ENCODE measurements around the gene INPP1.
A peak's percentile ranks its signal among the peaks of the same experiment; 100 is the strongest.

The INPP1 gene

DNA sequence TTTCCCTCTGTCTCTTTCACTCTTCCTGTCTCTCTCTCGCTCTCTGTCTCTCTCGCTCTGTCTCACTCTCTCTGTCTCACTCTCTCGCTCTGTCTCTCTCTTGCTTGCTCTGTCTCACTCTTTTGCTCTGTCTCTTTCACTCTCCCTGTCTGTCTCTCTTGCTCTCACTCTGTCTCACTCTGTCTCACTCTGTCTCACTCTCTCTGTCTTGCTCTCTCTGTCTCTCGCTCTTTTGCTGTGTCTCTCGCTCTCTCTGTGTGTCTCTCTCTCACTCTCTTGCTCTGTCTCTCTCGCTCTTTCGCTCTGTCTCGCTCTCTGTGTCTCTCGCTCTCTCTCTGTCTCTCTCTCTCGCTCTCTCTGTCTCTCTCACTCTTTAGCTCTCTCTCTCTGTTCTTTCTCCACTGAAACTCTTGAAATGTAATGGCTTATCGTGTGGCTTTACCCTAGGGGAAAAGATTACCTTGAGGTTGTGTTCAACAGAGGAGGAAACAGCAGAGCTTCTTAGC is 22.9 kb downstream of the INPP1 start:
- ATAC-seq, result no peak
- DNase-seq, result no peak
- H3K4me3 Mint-ChIP-seq, result no peak overlapping the region
- no peaks in the 10 kb centered on the region for H3K4me1 Mint-ChIP-seq
- no peaks in the 10 kb centered on the region for H3K27me3 Mint-ChIP-seq
- H3K9me3 Mint-ChIP-seq, result no peaks in the 10 kb centered on the region
- H3K27ac Mint-ChIP-seq, result no peak overlapping the region

DNA sequence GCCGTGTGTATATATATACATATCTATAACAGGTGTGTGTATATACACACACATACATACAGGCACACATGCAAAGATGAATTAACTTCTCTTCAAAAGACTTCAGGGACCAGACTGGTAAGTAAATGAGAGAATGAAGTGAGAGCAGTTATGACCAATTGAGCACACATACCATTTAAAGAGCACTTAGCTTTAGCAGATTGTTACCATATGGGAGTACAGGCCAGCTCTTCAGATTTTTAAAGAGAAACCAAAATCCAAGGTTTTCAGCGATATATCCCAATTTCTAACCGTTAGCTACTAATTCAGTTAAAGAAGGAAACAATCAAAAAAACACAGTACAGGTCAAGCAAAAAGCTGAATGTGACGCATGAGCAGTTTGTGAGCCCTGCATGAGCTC is 23.7 kb downstream of the INPP1 start:
- Mint-ChIP-seq H3K27me3 (no peaks in the 10 kb centered on the region), H3K27ac (no peak overlapping the region)

DNA sequence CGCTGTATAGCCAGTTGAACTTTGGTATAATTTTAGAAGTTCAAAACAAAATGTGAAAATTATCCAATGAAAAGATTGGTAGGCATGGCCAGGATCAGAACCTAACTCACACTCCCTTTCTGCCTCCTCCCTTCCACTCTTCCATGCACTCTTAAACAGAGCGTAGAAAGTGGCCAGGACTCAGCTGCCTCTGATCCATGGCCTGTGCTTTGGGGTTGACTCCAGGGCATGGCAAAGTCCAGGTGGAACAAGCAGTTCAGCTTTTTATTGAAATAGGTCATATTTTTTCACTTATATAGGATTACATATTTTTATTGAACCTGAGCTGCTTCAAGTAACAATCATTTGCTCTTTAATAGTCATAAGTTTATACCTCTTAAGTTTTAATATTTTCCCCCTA is 26.2 kb downstream of the INPP1 start:
- Mint-ChIP-seq H3K9me3 (no peaks in the 10 kb centered on the region), H3K4me3 (no peak overlapping the region), H3K27ac (no peak overlapping the region), H3K27me3 (no peaks in the 10 kb centered on the region), H3K4me1 (no peaks in the 10 kb centered on the region)
- no peak for DNase-seq
- ATAC-seq, result no peak

More for the DNA sequence above, 23.7 kb downstream of the INPP1 start:
- Mint-ChIP-seq H3K4me3 (no peak overlapping the region), H3K9me3 (no peaks in the 10 kb centered on the region), H3K4me1 (no peaks in the 10 kb centered on the region)
- ATAC-seq (no peak), DNase-seq (no peak)

DNA sequence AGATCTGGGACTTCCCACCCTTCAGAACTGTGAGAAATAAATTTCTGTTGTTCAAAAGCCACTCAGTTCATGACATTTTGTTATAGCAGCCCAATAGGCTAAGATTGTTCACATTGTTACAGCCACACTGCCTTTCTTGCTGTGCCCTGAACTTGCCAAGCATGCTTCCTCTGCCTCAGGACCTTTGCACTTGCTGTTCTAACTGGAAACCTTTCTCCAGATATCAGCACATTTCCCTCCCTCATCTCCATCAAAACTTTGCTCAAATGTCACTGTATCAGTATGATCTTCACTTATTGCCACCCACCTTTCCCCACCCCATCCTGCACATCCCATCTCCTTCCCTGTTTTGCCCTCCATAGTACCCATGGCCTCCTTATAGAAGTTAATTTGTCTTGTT is 32.7 kb downstream of the INPP1 start:
- no peaks in the 10 kb centered on the region for H3K27me3 Mint-ChIP-seq

DNA sequence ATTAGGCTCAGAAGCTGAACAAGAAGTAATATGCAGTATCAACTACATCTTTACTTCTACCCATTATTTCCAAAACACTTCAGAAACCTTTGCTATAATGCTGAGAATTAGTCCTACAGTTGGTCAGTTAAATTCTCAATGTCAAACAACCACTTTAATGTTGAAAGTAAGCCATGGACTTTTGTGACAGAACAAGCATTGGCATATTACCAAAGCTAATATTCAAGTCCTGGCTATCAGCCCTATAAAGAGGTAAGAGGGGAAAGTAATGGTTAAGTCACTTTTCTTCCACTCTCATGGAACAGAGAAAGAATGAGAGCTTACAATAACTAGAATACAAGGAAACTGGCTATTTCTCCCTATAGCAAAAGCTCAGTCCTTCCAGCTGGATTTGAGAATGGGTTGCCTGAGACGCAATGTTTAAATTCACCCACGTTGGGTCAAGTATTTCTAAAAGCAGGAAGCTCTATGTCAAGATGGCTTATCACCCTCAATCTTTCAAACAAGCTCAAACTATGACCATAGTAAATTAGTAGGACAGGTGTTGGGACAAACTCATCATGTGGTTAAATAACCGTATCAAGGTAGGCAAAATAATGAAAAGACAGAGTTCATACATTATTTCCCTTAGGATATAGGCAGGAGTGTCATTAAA is 33.3 kb downstream of the INPP1 start:
- H3K9me3 Mint-ChIP-seq, result no peaks in the 10 kb centered on the region
- no peak overlapping the region for H3K4me3 Mint-ChIP-seq
- no peak overlapping the region for H3K27ac Mint-ChIP-seq
- H3K4me1 Mint-ChIP-seq, result no peaks in the 10 kb centered on the region
- no peaks in the 10 kb centered on the region for H3K27me3 Mint-ChIP-seq
- DNase-seq, result no peak
- no peak for ATAC-seq

More for the DNA sequence above, 32.7 kb downstream of the INPP1 start:
- H3K27ac Mint-ChIP-seq, result no peak overlapping the region
- DNase-seq (no peak), ATAC-seq (no peak)
- H3K4me1 Mint-ChIP-seq, result no peaks in the 10 kb centered on the region
- H3K9me3 Mint-ChIP-seq, result no peaks in the 10 kb centered on the region
- no peak overlapping the region for H3K4me3 Mint-ChIP-seq

DNA sequence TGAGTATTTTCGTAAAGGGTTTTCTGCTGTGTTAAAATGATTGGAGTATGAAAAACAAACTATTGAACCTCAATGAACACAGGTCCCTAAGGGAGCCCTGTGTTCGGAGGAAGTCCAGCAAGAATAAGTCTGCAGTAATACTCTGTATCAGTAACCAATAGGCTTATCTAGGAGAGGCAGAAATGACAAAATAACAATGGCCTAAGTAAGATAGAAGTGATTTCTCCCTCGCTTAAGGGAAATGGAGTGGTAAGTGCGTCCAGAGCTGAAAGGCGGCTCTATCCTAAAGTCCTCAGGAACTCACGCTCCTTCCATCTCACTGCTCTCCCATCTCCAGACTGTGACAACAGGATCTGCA is 35.5 kb downstream of the INPP1 start:
- Mint-ChIP-seq H3K4me3 (no peak overlapping the region), H3K4me1 (peaks cover 7% of the 10 kb centered on the region), H3K27me3 (no peaks in the 10 kb centered on the region), H3K9me3 (no peaks in the 10 kb centered on the region), H3K27ac (no peak overlapping the region)
- ATAC-seq (no peak), DNase-seq (no peak)

DNA sequence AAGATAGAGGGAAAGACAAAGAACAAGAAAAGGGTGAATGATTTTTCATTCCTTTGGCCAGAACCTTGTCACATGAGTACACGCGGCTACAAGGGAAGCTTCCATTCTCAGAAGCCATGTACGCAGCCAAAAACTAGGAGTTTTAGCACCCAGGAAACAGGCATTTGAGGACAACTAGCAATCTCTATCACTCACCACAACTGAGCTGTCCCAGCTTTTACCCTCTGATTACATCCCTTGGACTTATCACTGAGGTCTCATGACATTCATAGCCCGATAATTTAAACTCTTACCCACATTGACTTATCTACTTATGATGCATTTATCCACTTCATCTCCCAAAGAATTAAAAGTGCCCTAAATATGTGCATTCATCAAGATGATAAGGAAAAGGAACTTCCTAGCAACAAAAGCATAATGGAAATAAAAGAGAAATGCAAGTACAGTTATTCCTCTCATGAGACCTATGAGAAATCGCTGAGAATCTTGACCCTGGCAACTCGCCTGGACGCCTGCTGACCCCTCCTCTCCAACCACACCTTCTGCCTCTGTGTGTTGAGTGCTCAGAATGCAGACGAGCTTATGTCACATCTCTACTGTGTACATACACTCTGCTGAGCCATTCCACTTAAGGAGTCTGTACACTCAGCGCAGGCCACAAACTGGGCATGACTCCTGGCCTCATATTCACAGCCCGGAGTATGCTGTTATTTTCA is 36.0 kb downstream of the INPP1 start:
- H3K4me1 Mint-ChIP-seq, result peaks cover 7% of the 10 kb centered on the region
- no peak for ATAC-seq

DNA sequence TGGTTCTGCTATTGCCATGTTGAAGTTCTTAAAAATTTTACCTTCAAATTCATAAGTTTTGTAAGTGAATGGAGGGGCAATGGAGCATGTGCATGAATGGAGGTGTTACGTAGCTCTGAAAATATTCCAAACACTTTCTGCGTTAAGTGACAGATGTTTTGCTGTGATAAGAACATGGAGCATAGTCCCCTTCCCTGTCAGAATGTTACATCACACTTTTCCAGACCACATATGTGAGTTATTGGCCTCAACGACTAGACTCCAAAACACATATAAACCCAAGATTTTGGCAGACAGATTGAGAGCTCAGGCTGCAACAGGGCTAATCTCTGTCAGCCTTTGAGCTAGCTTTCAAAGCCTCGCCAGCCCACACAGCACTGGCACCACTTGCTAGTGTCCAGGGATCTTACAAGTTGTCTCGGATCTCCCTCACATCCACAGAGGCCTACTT is 37.6 kb downstream of the INPP1 start:
- H3K9me3 Mint-ChIP-seq, result no peaks in the 10 kb centered on the region
- H3K4me3 Mint-ChIP-seq, result no peak overlapping the region
- no peak overlapping the region for H3K27ac Mint-ChIP-seq
- no peak for ATAC-seq
- peaks cover 7% of the 10 kb centered on the region for H3K4me1 Mint-ChIP-seq
- no peaks in the 10 kb centered on the region for H3K27me3 Mint-ChIP-seq
- no peak for DNase-seq

More for the DNA sequence above, 36.0 kb downstream of the INPP1 start:
- no peak for DNase-seq
- Mint-ChIP-seq H3K4me3 (no peak overlapping the region), H3K27ac (no peak overlapping the region), H3K9me3 (no peaks in the 10 kb centered on the region), H3K27me3 (no peaks in the 10 kb centered on the region)

DNA sequence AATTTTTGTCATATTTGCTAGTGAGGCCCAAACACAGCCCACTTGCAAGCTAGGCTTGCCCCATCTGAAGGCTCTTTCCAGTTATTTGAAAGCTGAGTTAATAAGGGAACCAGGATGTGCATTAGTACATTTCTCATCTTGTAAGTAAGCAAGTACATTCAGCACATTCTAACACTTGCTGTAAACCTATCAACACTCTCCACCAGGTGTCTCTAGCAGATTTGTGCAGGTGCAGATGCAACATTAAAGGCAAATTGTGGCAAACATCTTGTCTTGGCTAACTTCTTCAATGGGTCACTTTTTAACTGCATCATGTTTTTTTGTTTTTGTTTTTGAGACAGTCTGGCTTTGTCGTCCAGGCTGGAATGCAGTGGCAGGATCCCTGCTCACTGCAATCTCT is 39.5 kb downstream of the INPP1 start:
- DNase-seq, result peak in 1 of 2 donors; percentile 28
- no peaks in the 10 kb centered on the region for H3K27me3 Mint-ChIP-seq
- H3K9me3 Mint-ChIP-seq, result no peaks in the 10 kb centered on the region
- peak; percentile 88 for ATAC-seq
- peaks cover 7% of the 10 kb centered on the region for H3K4me1 Mint-ChIP-seq
- no peak overlapping the region for H3K4me3 Mint-ChIP-seq
- no peak overlapping the region for H3K27ac Mint-ChIP-seq

DNA sequence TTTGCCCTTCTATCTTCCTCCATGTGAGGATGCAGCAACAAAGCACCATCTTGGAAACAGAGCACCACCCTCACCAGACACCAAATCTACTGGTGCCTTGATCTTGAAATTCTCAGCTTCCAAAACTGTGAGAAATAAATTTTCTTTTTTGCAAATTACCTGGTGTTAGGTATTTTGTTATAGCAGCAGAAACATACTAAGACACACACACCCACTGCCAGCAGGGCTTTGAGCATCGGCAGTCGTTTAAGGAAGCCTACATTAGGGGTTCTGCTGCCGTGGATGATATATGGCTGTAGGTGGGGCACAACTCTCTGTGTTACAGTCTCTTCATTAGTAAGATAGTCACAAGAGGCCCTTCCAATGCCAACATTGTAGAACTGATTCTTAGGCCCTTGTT is 44.0 kb downstream of the INPP1 start:
- Mint-ChIP-seq H3K4me1 (peaks cover 7% of the 10 kb centered on the region), H3K27me3 (no peaks in the 10 kb centered on the region)

DNA sequence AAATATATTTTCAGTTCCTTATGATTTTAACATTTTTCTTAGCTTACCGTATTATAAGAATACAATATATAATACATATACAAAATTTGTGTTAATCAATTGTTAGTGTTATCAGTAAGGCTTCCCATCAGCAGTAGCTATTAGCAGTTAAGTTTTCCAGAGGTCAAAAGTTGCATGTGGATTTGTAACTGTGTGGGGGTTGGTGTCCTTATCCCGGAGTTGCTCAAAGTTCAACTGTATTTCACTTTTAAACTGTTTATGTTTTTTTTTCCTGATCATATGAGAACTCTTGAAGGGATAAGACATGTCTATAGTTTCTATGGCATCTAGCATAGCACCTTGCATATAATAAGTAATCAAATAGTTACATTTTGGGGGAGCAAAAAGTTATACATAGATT is 52.9 kb downstream of the INPP1 start:
- no peak for DNase-seq
- no peaks in the 10 kb centered on the region for H3K9me3 Mint-ChIP-seq
- no peak overlapping the region for H3K27ac Mint-ChIP-seq
- H3K27me3 Mint-ChIP-seq, result no peaks in the 10 kb centered on the region
- H3K4me1 Mint-ChIP-seq, result no peaks in the 10 kb centered on the region
- no peak overlapping the region for H3K4me3 Mint-ChIP-seq
- no peak for ATAC-seq

More for the DNA sequence above, 44.0 kb downstream of the INPP1 start:
- H3K4me3 Mint-ChIP-seq, result no peak overlapping the region
- no peak overlapping the region for H3K27ac Mint-ChIP-seq
- ATAC-seq (no peak), DNase-seq (no peak)
- no peaks in the 10 kb centered on the region for H3K9me3 Mint-ChIP-seq

DNA sequence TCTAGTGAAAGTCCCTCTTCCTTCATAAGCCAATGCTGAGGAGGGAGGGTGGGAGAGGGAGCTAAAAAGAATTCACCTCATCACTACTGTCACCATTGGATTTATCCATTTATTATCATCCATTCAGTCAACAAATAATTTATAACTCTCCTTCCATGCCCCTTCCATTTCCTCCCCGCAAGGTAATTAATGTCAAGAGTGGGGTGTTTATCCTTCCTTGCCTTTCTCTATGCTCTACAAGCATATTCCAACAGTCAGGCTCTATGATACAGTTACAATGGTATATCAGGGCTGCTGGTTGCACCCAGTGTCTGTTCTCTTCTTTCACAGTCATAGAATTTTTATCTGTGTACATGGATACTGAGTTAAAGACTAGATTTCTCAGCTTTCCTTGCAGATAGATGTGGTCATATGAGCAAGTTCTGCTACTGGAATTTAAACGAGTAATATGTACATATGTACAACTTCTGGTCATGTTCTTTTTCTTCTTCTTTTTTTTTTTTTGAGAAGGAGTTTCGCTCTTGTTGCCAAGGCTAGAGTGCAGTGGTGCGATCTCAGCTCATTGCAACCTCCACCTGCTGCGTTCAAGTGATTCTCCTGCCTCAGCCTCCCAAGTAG is 59.7 kb downstream of the INPP1 start:
- Mint-ChIP-seq H3K4me1 (no peaks in the 10 kb centered on the region), H3K27me3 (no peaks in the 10 kb centered on the region), H3K4me3 (no peak overlapping the region), H3K27ac (no peak overlapping the region), H3K9me3 (no peaks in the 10 kb centered on the region)
- DNase-seq (no peak), ATAC-seq (no peak)

DNA sequence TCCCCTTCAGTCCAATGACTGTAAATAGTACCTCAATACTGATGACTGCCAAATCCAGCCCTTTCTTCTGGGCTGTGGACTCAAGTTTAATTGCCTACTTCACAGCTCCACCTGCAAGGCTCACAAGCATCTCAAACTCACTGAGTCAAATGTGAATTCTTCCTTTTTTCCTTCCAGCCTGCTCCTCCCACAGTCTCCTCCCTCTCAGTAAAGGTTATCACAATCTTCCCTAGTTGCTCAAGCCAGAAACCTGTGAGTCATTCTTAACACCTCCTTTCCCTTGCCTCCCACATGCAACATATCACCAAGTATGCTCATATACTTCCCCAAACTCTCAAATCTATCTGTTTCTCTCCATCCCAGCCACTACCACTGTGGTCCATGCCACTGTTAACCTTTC is 61.1 kb downstream of the INPP1 start:
- Mint-ChIP-seq H3K9me3 (no peaks in the 10 kb centered on the region), H3K4me3 (no peak overlapping the region), H3K27ac (no peak overlapping the region), H3K4me1 (peaks cover under 1% of the 10 kb centered on the region), H3K27me3 (no peaks in the 10 kb centered on the region)
- DNase-seq (no peak), ATAC-seq (peak; percentile 24)

DNA sequence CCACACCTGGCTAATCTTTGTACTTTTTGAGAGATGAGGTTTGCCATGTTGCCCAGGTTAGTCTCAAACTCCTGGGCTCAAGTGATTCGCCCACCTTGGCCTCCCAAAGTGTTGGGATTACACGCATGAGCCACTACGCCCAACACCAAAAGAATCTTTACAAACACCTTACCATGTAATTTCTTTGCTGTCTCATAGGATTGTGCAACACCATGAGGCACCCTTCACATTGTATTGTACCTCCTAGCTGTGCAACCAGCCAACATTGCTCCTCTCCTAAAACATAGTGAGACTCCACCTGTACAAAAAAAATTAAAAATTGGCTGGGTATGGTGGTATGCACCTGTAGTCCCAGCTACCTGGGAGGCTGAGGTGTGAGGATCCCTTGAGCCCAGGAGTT is 61.7 kb downstream of the INPP1 start:
- DNase-seq, result no peak
- H3K4me1 Mint-ChIP-seq, result peaks cover 7% of the 10 kb centered on the region

DNA sequence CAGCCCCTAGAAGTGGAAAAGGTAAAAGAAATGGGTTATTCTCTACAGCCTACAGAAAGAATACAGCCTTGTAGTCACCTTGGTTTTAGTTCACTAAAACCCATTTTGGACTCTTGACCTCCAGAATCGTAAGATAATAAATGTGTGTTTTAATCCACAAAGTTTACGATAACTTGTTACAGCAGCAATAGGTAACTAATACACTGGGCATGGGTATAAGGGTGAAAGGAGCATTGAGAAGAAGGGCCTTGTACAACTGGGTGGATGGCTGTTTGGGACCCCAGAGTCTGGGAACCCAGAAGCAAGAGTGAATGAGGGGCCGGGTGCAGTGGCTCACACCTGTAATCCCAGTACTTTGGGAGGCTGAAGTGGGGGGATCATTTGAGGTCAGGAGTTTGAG is 62.6 kb downstream of the INPP1 start:
- no peak for DNase-seq
- H3K27ac Mint-ChIP-seq, result no peak overlapping the region
- peaks cover 16% of the 10 kb centered on the region for H3K4me1 Mint-ChIP-seq
- H3K4me3 Mint-ChIP-seq, result no peak overlapping the region
- ATAC-seq, result no peak
- no peaks in the 10 kb centered on the region for H3K27me3 Mint-ChIP-seq
- H3K9me3 Mint-ChIP-seq, result no peaks in the 10 kb centered on the region

More for the DNA sequence above, 61.7 kb downstream of the INPP1 start:
- Mint-ChIP-seq H3K4me3 (no peak overlapping the region), H3K27me3 (no peaks in the 10 kb centered on the region), H3K27ac (no peak overlapping the region), H3K9me3 (no peaks in the 10 kb centered on the region)
- ATAC-seq, result no peak

DNA sequence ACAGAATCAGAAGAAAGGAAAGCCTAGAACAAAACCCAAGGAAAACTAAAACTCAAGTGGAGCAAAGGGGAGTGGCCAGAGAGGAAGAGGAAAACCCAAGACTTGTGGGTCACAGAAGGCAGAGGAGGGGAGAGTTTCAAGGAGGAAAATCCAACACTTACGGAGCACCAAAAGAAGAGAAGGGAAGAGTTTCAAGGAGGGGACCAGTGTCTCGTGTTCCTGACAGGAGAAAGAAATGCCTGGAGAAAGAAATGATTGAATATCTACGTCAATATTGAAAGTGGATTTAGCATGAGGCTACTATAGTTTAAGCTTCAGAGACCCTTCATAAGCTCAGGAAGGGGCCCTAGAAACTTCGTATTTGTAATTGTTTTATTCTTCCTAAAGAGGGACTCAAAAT is 63.4 kb downstream of the INPP1 start:
- DNase-seq, result no peak
- Mint-ChIP-seq H3K4me1 (peaks cover 24% of the 10 kb centered on the region), H3K27me3 (no peaks in the 10 kb centered on the region), H3K27ac (no peak overlapping the region), H3K9me3 (no peaks in the 10 kb centered on the region), H3K4me3 (no peak overlapping the region)
- ATAC-seq, result no peak

Measured in stimulated activated naive CD8-positive, alpha-beta T cell treated with anti-CD3 and anti-CD28 coated beads, Interleukin-15, amount 100 ng/mL, for 72 hours (primary cell).